Measurements from ENCODE around the gene SPRING1. TPM values are rescaled to one million over a fixed set of nuclear protein-coding genes. Genes with fewer than 3 reads are reported as not detected.

SPRING1 gene
- total and polyA plus RNA-seq, 2 of the 4 experiments (the other 2 are of a cell fraction): 12.4 to 14.0 TPM

DNA sequence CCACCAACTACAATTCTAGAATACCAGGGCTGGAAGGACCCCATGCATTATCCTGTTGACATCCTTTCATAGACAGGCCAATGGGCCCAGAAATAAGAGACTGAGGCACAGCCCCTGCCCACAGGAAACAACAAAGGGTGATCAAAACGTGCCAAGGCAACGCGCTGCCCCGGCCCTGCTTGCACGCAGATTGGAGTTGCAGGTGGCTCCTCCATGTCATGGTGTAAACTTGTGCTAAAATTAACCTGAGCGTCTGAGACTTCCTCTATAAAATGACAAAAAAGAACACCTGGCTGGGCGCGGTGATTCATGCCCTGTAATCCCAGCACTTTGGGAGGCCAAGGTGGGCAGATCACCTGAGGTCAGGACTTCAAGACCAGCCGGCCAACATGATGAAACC lies 30.1 kb downstream of the SPRING1 start:
- no TSS peak for BruUV-seq (replicated peaks)
- H3K36me3 ChIP-seq (ENCODE audit: control insufficient read depth, insufficient read depth, low read length): no peaks in the 10 kb centered on the region
- ChIA-PET CTCF (no interaction called here), POLR2A (ENCODE audit: unreplicated experiment) (no interaction called here)
- dilution Hi-C loops (cut with HindIII; ENCODE audit: low sequenced_read_pairs, unreplicated experiment) (no loop called here), intact Hi-C loops (cut with micrococcal nuclease) (loop anchor here (10.0 kb wide), 1 partner anchor 447 kb away; no protein-coding TSS in a partner anchor), in situ Hi-C loops (cut with MboI; ENCODE audit: low sequenced_read_pairs) (no loop called here)
- no peak overlapping the region for H4K5ac ChIP-seq (ENCODE audit: low read depth, low read length)
- H3K56ac ChIP-seq (ENCODE audit: extremely low read depth, insufficient read depth, low read length): no peak overlapping the region
- no peak overlapping the region for H4K91ac ChIP-seq (ENCODE audit: insufficient read depth, low read depth, low read length)
- 96% methylated on average over 5 of the region's 9 CpGs; no CpG with 5 or more reads in 1 of the 2 experiments for WGBS, 2 experiments (ENCODE audit: extremely low coverage in 2 of 2, insufficient read length in 1 of 2)
- H2AK5ac ChIP-seq (ENCODE audit: low read depth, low read length): no peak overlapping the region
- H2AFZ ChIP-seq (replicated peaks; ENCODE audit: low read length, poor library complexity): no peak overlapping the region
- H3K9ac ChIP-seq (ENCODE audit: low read depth, low read length): no peak overlapping the region
- H3K14ac ChIP-seq (replicated peaks; ENCODE audit: low read depth, low read length): no peak overlapping the region
- no peak overlapping the region for H2BK20ac ChIP-seq (ENCODE audit: low read depth, low read length)
- no peak overlapping the region for H3K27ac ChIP-seq (ENCODE audit: insufficient read depth, low read length)
- H3K18ac ChIP-seq (ENCODE audit: low read depth, low read length): no peak overlapping the region
- no peak overlapping the region for H2BK15ac ChIP-seq (ENCODE audit: low read depth, low read length)
- no peak overlapping the region for H3K4ac ChIP-seq (ENCODE audit: low read depth, low read length)
- H2AK9ac ChIP-seq (replicated peaks; ENCODE audit: low read depth, low read length, poor library complexity): no peak overlapping the region
- no peaks in the 10 kb centered on the region; the same call in 1 of the 2 replicates for H3K27me3 ChIP-seq (ENCODE audit: control insufficient read depth, insufficient read depth, low read length)
- H3K4me2 ChIP-seq (ENCODE audit: low read depth, low read length): no peak overlapping the region
- no peak overlapping the region for H4K8ac ChIP-seq (ENCODE audit: low read depth in 2 of 2, low read length in 2 of 2)
- DNase-seq (no peak), ATAC-seq (ENCODE audit: low read depth) (no peak)
- H3K79me1 ChIP-seq (ENCODE audit: low read depth in 1 of 2, low read length in 2 of 2): no peaks in the 10 kb centered on the region
- H4K20me1 ChIP-seq (ENCODE audit: insufficient read depth, low read length): no peaks in the 10 kb centered on the region
- TF ChIP-seq, protein P1, sequence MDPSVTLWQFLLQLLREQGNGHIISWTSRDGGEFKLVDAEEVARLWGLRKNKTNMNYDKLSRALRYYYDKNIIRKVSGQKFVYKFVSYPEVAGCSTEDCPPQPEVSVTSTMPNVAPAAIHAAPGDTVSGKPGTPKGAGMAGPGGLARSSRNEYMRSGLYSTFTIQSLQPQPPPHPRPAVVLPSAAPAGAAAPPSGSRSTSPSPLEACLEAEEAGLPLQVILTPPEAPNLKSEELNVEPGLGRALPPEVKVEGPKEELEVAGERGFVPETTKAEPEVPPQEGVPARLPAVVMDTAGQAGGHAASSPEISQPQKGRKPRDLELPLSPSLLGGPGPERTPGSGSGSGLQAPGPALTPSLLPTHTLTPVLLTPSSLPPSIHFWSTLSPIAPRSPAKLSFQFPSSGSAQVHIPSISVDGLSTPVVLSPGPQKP (IDR thresholded peaks at IDR 0.05; ENCODE audit: borderline replicate concordance, low read depth, low read length): no peak
- no peak for TF ChIP-seq BHLHE40 (IDR thresholded peaks at IDR 0.05; ENCODE audit: low read depth, low read length)
- no peak overlapping the region for H3K4me3 ChIP-seq (ENCODE audit: insufficient read depth, low read depth, low read length)
- no peaks in the 10 kb centered on the region for H3K4me1 ChIP-seq (ENCODE audit: control insufficient read depth, insufficient read depth, low read length)
- H3K9me1 ChIP-seq (ENCODE audit: insufficient read depth, low read length): no peaks in the 10 kb centered on the region
- no peak overlapping the region for H3K23ac ChIP-seq (ENCODE audit: low read depth, low read length)
- no peak overlapping the region for H2BK120ac ChIP-seq (ENCODE audit: low read depth, low read length)
- no peaks in the 10 kb centered on the region for H3K9me3 ChIP-seq (ENCODE audit: control insufficient read depth, insufficient read depth, low read length)
- H2BK5ac ChIP-seq (ENCODE audit: low read depth, low read length, poor library complexity, severe bottlenecking): no peak overlapping the region
